DOHH2 (cell line): ENCODE results near the gene GOLGA5.

Experiments
- EZH2phosphoT487 ChIP-seq: fragments of 200-600 bp; sonication (generic); IDR thresholded peaks from 2 replicates; pipeline ENCODE4 v1.6.1; 2017; ENCODE audit warnings: borderline replicate concordance, mild to moderate bottlenecking, antibody characterized with exemption, low read length, moderate library complexity, mixed read lengths
- TF ChIP-seq, protein P1 (sequence below): fragments of 200-600 bp; sonication (generic); IDR thresholded peaks from one replicate; pipeline ENCODE4 v1.5.1; 2014; ENCODE audit warnings: antibody characterized with exemption, mild to moderate bottlenecking, low read depth, low read length; ENCODE audit not compliant: poor library complexity, severe bottlenecking

DNA sequence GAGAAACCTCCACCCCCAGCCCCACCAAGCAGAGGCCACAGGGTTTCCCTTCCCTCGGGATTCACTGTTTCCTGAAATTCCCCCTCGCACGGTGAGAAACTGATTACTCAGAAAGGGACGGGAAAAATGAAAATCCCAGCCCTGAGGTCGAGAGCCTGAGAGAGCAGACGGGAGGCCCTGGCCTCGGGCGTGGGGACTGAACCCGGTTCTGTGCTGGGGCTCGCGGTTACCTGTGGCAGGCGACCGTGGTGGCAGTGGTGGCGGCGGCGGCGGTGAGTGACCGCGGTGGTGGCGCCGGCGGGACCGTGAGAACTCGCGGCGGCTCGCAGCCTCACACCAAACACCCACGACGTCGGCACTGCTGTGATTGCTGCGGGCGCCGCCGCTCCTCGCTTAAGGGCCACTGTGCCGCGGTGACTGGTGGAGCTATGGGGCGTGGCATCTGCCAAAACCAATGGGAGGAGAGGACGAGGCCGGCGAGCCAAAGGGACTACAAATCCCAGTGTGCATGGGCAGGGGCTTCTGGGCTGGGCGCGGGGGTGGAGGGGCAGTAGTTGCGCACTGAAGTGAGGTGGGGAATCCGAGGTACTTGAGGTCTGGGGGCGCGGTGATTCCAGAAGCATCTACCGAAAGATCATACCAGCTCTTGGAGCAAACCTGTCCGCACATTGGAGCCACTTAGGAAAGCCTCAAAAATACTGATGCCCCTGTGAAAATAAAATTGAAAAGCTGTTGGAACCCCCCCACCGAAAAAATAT lies 45.7 kb upstream of the GOLGA5 start, which contains the start of gene LGMN:
- TF ChIP-seq, protein P1, sequence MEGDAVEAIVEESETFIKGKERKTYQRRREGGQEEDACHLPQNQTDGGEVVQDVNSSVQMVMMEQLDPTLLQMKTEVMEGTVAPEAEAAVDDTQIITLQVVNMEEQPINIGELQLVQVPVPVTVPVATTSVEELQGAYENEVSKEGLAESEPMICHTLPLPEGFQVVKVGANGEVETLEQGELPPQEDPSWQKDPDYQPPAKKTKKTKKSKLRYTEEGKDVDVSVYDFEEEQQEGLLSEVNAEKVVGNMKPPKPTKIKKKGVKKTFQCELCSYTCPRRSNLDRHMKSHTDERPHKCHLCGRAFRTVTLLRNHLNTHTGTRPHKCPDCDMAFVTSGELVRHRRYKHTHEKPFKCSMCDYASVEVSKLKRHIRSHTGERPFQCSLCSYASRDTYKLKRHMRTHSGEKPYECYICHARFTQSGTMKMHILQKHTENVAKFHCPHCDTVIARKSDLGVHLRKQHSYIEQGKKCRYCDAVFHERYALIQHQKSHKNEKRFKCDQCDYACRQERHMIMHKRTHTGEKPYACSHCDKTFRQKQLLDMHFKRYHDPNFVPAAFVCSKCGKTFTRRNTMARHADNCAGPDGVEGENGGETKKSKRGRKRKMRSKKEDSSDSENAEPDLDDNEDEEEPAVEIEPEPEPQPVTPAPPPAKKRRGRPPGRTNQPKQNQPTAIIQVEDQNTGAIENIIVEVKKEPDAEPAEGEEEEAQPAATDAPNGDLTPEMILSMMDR: no peak
- TF ChIP-seq EZH2phosphoT487: no peak
